HFFc6 (cell line): Measurements from ENCODE around the gene BLCAP. TPM values are rescaled to one million over a fixed set of nuclear protein-coding genes. Genes with fewer than 3 reads are reported as not detected.

Source experiments
- DNase-seq: peaks from one replicate; pipeline ENCODE4 v3.0.0-alpha.2; 2018
- H3K27ac Mint-ChIP-seq: 2 replicates; pipeline ENCODE4 v1.8.0; 2020; ENCODE audit warnings: mild to moderate bottlenecking, mixed read lengths
- H3K27me3 Mint-ChIP-seq: 2 replicates; pipeline ENCODE4 v1.8.0; 2021; ENCODE audit warnings: mild to moderate bottlenecking, moderate library complexity, mixed read lengths; ENCODE audit not compliant: insufficient read depth
- H3K36me3 Mint-ChIP-seq: 2 replicates; pipeline ENCODE4 v1.8.0; 2021; ENCODE audit warnings: low read depth, mixed read lengths
- H3K4me1 Mint-ChIP-seq: 2 replicates; pipeline ENCODE4 v1.8.0; 2020; ENCODE audit warnings: low read depth, mixed read lengths
- H3K4me3 Mint-ChIP-seq: 2 replicates; pipeline ENCODE4 v1.8.0; 2020; ENCODE audit warnings: mild to moderate bottlenecking, moderate library complexity, mixed read lengths
- H3K9me3 Mint-ChIP-seq: 2 replicates; pipeline ENCODE4 v1.8.0; 2020; ENCODE audit warnings: mild to moderate bottlenecking, mixed read lengths
- total RNA-seq, 6 experiments: library from RNA; stranded (reverse); fragmentation: NEBNext Ultra II Directional; extraction: Animal tissue kit (Norgen Biotek cat#: 25700); gene quantifications; 2 replicates in 1 of 6; 3 replicates in 5 of 6; pipeline ENCODE4 v1.2.3, GENCODE V29; 2021
- TF ChIP-seq, protein P1 (sequence below): fragments of 200-600 bp; sonication (generic); IDR thresholded peaks from 2 replicates; pipeline ENCODE4 v1.5.0; 2021; ENCODE audit warnings: antibody characterized with exemption, mild to moderate bottlenecking

Gene BLCAP
- total RNA-seq, 6 experiments from 2014 or later: 83.7 to 110 (median 97.3) TPM

GRCh38 chr20:37573626-37574198 lies 46.0 kb upstream of the BLCAP start:
- no peaks in the 10 kb centered on the region for H3K36me3 Mint-ChIP-seq
- DNase-seq: no peak
- no peaks in the 10 kb centered on the region for H3K4me1 Mint-ChIP-seq
- H3K9me3 Mint-ChIP-seq: no peaks in the 10 kb centered on the region
- H3K27ac Mint-ChIP-seq: no peak overlapping the region
- TF ChIP-seq, protein P1, sequence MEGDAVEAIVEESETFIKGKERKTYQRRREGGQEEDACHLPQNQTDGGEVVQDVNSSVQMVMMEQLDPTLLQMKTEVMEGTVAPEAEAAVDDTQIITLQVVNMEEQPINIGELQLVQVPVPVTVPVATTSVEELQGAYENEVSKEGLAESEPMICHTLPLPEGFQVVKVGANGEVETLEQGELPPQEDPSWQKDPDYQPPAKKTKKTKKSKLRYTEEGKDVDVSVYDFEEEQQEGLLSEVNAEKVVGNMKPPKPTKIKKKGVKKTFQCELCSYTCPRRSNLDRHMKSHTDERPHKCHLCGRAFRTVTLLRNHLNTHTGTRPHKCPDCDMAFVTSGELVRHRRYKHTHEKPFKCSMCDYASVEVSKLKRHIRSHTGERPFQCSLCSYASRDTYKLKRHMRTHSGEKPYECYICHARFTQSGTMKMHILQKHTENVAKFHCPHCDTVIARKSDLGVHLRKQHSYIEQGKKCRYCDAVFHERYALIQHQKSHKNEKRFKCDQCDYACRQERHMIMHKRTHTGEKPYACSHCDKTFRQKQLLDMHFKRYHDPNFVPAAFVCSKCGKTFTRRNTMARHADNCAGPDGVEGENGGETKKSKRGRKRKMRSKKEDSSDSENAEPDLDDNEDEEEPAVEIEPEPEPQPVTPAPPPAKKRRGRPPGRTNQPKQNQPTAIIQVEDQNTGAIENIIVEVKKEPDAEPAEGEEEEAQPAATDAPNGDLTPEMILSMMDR: no peak
- H3K27me3 Mint-ChIP-seq: peaks cover 43% of the 10 kb centered on the region
- H3K4me3 Mint-ChIP-seq: no peak overlapping the region

DNA sequence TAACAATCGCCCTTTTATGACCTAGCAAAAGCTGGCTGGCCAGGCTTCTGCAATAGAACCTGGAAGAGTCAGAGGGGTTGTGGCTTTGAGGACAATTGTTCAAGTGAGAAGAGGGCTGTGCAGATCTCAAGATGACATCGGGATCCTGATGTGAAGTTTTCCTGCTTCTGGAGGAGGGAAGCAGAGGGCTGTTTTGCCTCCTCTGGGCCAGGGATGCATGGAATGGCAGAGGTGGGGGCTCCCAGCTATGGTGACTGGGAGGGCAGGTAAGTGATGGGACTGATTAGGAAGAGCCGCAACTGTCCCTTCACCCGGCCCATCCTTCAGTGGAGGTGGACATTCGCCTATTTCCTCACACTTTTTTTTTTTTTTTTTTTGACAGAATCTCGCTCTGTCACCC lies 43.4 kb upstream of the BLCAP start:
- Mint-ChIP-seq H3K4me3 (no peak overlapping the region), H3K9me3 (no peaks in the 10 kb centered on the region), H3K27me3 (peaks cover 39% of the 10 kb centered on the region), H3K36me3 (no peaks in the 10 kb centered on the region), H3K27ac (no peak overlapping the region), H3K4me1 (0 out of 2 replicates have a peak, but pooled peaks cover 5% of the 10 kb centered on the region)
- TF ChIP-seq, protein P1: no peak
- DNase-seq: no peak

DNA sequence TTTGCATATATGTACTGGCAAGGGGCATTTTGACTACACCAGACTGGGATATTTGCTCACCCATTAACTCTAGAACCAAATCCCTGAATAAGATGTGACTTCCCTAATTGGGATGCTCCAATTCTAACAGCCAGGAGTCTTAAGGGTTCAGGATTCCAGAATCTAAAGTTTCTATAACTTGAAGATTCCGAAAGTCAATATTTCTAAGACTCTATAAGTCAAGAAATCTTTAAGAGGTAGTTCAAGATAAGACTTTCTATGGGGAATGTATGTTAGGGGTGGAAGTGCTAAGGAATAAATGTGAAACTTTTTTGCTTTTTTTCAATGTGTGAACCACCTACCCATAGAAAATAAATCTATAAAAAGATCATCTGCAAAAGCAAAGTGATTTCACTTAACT lies 42.7 kb upstream of the BLCAP start:
- TF ChIP-seq, protein P1: no peak
- no peak for DNase-seq
- Mint-ChIP-seq H3K4me3 (no peak overlapping the region), H3K36me3 (no peaks in the 10 kb centered on the region), H3K27ac (no peak overlapping the region), H3K27me3 (peaks cover 42% of the 10 kb centered on the region), H3K9me3 (no peaks in the 10 kb centered on the region), H3K4me1 (peaks cover 8% of the 10 kb centered on the region)

DNA sequence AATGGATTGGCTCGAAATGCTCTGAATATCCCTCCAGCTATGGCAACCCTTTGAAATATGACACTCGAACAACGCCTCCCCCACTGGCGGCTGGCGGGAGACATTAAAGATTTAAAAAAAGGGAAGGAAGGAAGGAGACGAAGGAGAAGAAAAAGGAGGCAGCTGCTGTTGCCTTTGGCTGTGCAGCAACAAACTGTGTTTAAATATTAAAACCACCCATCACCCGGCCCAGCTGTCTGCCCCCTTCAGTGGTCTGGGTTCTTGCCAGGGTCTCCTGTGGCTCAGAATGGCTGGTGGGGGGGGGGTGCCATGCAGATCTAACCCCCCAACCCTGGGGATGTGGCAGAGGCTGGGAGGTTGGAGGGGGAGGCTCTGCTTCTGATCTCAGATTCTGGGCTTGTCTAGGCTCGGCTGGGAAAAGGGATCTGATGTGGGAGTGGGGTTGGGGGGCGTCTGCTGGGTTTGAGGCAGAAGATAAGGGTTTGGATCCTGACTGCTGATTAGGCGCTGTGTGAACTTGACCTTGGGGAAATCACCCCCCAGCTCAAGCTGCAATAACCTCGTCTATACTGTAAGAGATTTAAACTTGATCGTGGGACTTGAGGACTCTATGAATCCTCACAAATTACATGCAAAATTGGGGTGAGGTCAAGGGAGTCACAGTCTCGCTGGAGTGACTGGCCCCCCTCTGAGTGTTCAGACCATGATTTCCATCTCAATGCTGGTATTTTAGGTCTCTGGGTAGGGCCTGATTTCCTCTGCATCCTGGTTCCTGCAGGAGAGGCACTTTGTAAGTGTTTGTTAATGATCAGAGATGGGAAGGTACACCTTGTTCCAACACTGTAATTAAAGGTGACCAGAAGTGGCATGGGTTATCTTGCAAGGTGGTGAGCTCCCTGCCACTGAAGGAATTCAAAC lies 40.3 kb upstream of the BLCAP start:
- no peaks in the 10 kb centered on the region for H3K9me3 Mint-ChIP-seq
- peaks cover 13% of the 10 kb centered on the region for H3K4me1 Mint-ChIP-seq
- no peak overlapping the region for H3K4me3 Mint-ChIP-seq
- no peak for DNase-seq
- H3K27ac Mint-ChIP-seq: no peak overlapping the region
- TF ChIP-seq, protein P1: no peak
- peaks cover 40% of the 10 kb centered on the region for H3K27me3 Mint-ChIP-seq
- no peaks in the 10 kb centered on the region for H3K36me3 Mint-ChIP-seq

DNA sequence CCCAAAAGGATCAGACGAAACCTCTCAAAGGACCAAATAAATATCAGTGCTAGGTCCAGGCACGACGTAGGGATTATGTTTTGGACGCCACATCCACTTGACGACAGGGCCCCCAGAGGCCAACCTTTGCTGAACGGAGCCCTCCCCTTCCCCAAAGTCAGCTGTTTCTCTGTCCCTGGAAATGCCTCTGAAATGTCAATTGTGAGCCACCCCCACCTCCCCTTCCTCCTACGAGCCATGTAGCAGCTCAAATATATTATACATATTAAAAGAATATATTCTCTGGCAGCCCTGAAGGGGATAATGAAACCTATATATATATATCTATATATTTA lies 39.6 kb upstream of the BLCAP start:
- Mint-ChIP-seq H3K9me3 (no peaks in the 10 kb centered on the region), H3K4me1 (peaks cover 13% of the 10 kb centered on the region), H3K4me3 (no peak overlapping the region), H3K27me3 (peaks cover 40% of the 10 kb centered on the region), H3K27ac (no peak overlapping the region), H3K36me3 (no peaks in the 10 kb centered on the region)
- TF ChIP-seq, protein P1: no peak
- DNase-seq: no peak
